H1 (cell line): ENCODE data around the gene CES4A. TPM values are rescaled to one million over a fixed set of nuclear protein-coding genes. Genes with fewer than 3 reads are reported as not detected.

Experiments used
- CTCF ChIA-PET: fragments of 300-600 bp; sonication (Branson Sonifier 250); formaldehyde crosslinking; loops from one replicate; lab custom pipeline; 2021; ENCODE audit not compliant: partially characterized antibody; lab: Charles Lee
- POLR2A ChIA-PET: fragments of 300-600 bp; sonication (Branson Sonifier 250); formaldehyde crosslinking; loops from one replicate; lab custom pipeline; 2021; ENCODE audit warnings: inconsistent platforms; ENCODE audit not compliant: partially characterized antibody; lab: Charles Lee
- DNase-seq, 2 experiments: peaks; one replicate each; pipeline versions ENCODE4 v3.0.0 to v3.0.0-alpha.2; 2010 to 2022; ENCODE audit warnings: low spot score in 2 of 2, low read depth in 1 of 2, mixed read lengths in 1 of 2
- FAIRE-seq: peaks from 2 replicates; lab custom pipeline; 2011; peaks lifted over from hg19 to GRCh38; lab: Jason Lieb, UNC
- H2AFZ ChIP-seq: 2 replicates; pipeline ENCODE4 v1.8.1; 2012; ENCODE audit warnings: low read length, inconsistent platforms
- H2AK5ac ChIP-seq: 2 replicates; pipeline ENCODE4 v1.6.1; 2013; ENCODE audit warnings: low read depth, low read length
- H2BK120ac ChIP-seq: replicated peaks from 2 replicates; pipeline ENCODE3; 2013; ENCODE audit warnings: low read depth, low read length, inconsistent platforms
- H2BK12ac ChIP-seq: 2 replicates; pipeline ENCODE4 v1.6.1; 2013; ENCODE audit warnings: low read depth, low read length
- H2BK15ac ChIP-seq: 2 replicates; pipeline ENCODE4 v1.6.1; 2013; ENCODE audit warnings: low read length
- H2BK20ac ChIP-seq: 2 replicates; pipeline ENCODE4 v1.6.1; 2013; ENCODE audit warnings: low read length
- H2BK5ac ChIP-seq: 2 replicates; pipeline ENCODE4 v1.6.1; 2013; ENCODE audit warnings: low read depth, low read length
- H3K14ac ChIP-seq: 2 replicates; pipeline ENCODE4 v1.6.1; 2013; ENCODE audit warnings: inconsistent platforms; ENCODE audit not compliant: insufficient read length
- H3K18ac ChIP-seq: 2 replicates; pipeline ENCODE4 v1.6.1; 2013; ENCODE audit warnings: low read length; ENCODE audit errors: extremely low read depth
- H3K23ac ChIP-seq: 2 replicates; pipeline ENCODE4 v1.6.1; 2013; ENCODE audit warnings: inconsistent platforms; ENCODE audit not compliant: insufficient read length
- H3K23me2 ChIP-seq: 2 replicates; pipeline ENCODE4 v1.6.1; 2013; ENCODE audit warnings: low read depth, low read length
- H3K27ac ChIP-seq: 2 replicates; pipeline ENCODE4 v1.6.1; 2011; ENCODE audit warnings: low read depth, low read length, inconsistent platforms
- H3K27me3 ChIP-seq, 4 experiments: replicated peaks in 1 of 4; 1 replicate in 1 of 4; 2 replicates in 3 of 4; pipeline versions ENCODE4 v1.6.1 to v1.8.1; 2011 to 2013; ENCODE audit warnings: low read length in 3 of 4, mild to moderate bottlenecking in 3 of 4, inconsistent platforms in 2 of 4, mixed read lengths in 2 of 4, moderate library complexity in 1 of 4; ENCODE audit not compliant: control insufficient read depth in 3 of 4, insufficient read depth in 3 of 4; ENCODE audit errors: extremely low read depth in 1 of 4
- H3K36me3 ChIP-seq, 4 experiments: 2 replicates each; pipeline versions ENCODE4 v1.6.1 to v1.8.1; 2011 to 2013; ENCODE audit warnings: mild to moderate bottlenecking in 4 of 4, low read length in 3 of 4, moderate library complexity in 2 of 4, control low read depth in 1 of 4, inconsistent platforms in 1 of 4; ENCODE audit not compliant: insufficient read depth in 4 of 4, control insufficient read depth in 2 of 4
- H3K4ac ChIP-seq: replicated peaks from 2 replicates; pipeline ENCODE3; 2013; ENCODE audit warnings: low read length, low read depth, mixed read lengths, inconsistent platforms; ENCODE audit not compliant: insufficient read length
- H3K4me1 ChIP-seq, 4 experiments: replicated peaks in 1 of 4; 1 replicate in 1 of 4; 2 replicates in 3 of 4; pipeline versions ENCODE4 v1.6.1 to v1.8.1; 2011 to 2013; ENCODE audit warnings: low read length in 3 of 4, inconsistent platforms in 2 of 4, mixed read lengths in 1 of 4; ENCODE audit not compliant: insufficient read depth in 4 of 4, control insufficient read depth in 3 of 4
- H3K4me2 ChIP-seq, 2 experiments: 2 replicates each; pipeline versions ENCODE4 v1.6.1 to v1.8.1; 2011 to 2013; ENCODE audit warnings: low read depth in 2 of 2, low read length in 2 of 2, control low read depth in 1 of 2, inconsistent platforms in 1 of 2, mild to moderate bottlenecking in 1 of 2; ENCODE audit not compliant: insufficient read depth in 1 of 2
- H3K4me3 ChIP-seq, 4 experiments: fragments of 200-600, 300-600 bp in 1 of 4; sonication (generic), shearing (Covaris generic), sonication (Bioruptor Twin) in 1 of 4; 2 replicates each; pipeline versions ENCODE4 v1.5.1 to v1.8.1; 2011 to 2016; ENCODE audit warnings: low read length in 4 of 4, low read depth in 3 of 4, control low read depth in 2 of 4, inconsistent platforms in 2 of 4, mild to moderate bottlenecking in 2 of 4, mixed read lengths in 1 of 4, moderate library complexity in 1 of 4; ENCODE audit not compliant: insufficient read depth in 2 of 4; ENCODE audit errors: extremely low read depth in 1 of 4
- H3K56ac ChIP-seq: replicated peaks from 2 replicates; pipeline ENCODE3; 2013; ENCODE audit warnings: low read depth, mild to moderate bottlenecking, mixed read lengths, low read length, inconsistent platforms; ENCODE audit not compliant: insufficient read length
- H3K79me1 ChIP-seq: 2 replicates; pipeline ENCODE4 v1.6.1; 2013; ENCODE audit warnings: low read depth, low read length, control low read depth
- H3K79me2 ChIP-seq, 2 experiments: 2 replicates each; pipeline versions ENCODE4 v1.6.1 to v1.8.1; 2012 to 2013; ENCODE audit warnings: low read length in 2 of 2, mild to moderate bottlenecking in 2 of 2, inconsistent platforms in 1 of 2; ENCODE audit not compliant: insufficient read depth in 2 of 2, control insufficient read depth in 1 of 2
- H3K9ac ChIP-seq, 4 experiments: replicated peaks in 1 of 4; 1 replicate in 1 of 4; 2 replicates in 3 of 4; pipeline versions ENCODE4 v1.6.1 to v1.8.1; 2011 to 2013; ENCODE audit warnings: low read depth in 3 of 4, low read length in 3 of 4, control low read depth in 2 of 4, mild to moderate bottlenecking in 2 of 4, moderate library complexity in 2 of 4, inconsistent platforms in 1 of 4; ENCODE audit errors: extremely low read depth in 1 of 4
- H3K9me3 ChIP-seq, 2 experiments: 2 replicates each; pipeline versions ENCODE4 v1.6.1 to v1.8.1; 2012 to 2013; ENCODE audit warnings: mild to moderate bottlenecking in 2 of 2, moderate library complexity in 2 of 2, control low read depth in 1 of 2, inconsistent platforms in 1 of 2, low read depth in 1 of 2, low read length in 1 of 2, mixed read lengths in 1 of 2; ENCODE audit not compliant: insufficient read depth in 2 of 2
- H4K20me1 ChIP-seq, 2 experiments: replicated peaks in 1 of 2; 2 replicates each; pipeline versions ENCODE3 to v1.8.1; 2011 to 2013; ENCODE audit warnings: inconsistent platforms in 2 of 2, low read length in 2 of 2, mild to moderate bottlenecking in 1 of 2; ENCODE audit not compliant: insufficient read depth in 2 of 2, control insufficient read depth in 1 of 2
- H4K5ac ChIP-seq: 2 replicates; pipeline ENCODE4 v1.6.1; 2013; ENCODE audit warnings: low read length, low read depth, mixed read lengths, inconsistent platforms; ENCODE audit not compliant: insufficient read length
- H4K8ac ChIP-seq: 2 replicates; pipeline ENCODE4 v1.8.0; 2013; ENCODE audit warnings: mild to moderate bottlenecking, moderate library complexity, low read length, inconsistent platforms; ENCODE audit not compliant: insufficient read depth; ENCODE audit errors: extremely low read depth
- H4K91ac ChIP-seq: replicated peaks from 2 replicates; pipeline ENCODE3; 2013; ENCODE audit warnings: low read length, mixed read lengths, inconsistent platforms; ENCODE audit not compliant: insufficient read length
- TBP ChIP-seq: IDR thresholded peaks from 2 replicates; pipeline ENCODE4 v1.6.1; 2011; ENCODE audit warnings: low read depth, low read length, improper control_type of control experiment
- WGBS, 2 experiments: shearing (Covaris generic) in 1 of 2; methylation state at CpG; one replicate each; pipeline versions ENCODE4 v1.1.6 to v1.1.7; 2013 to 2015; ENCODE audit warnings: low lambda C conversion rate in 2 of 2, mixed read lengths in 2 of 2, inconsistent platforms in 1 of 2, low coverage in 1 of 2, missing lambda C conversion rate in 1 of 2; ENCODE audit not compliant: insufficient replicate concordance in 2 of 2, insufficient coverage in 1 of 2, insufficient read length in 1 of 2; ENCODE audit errors: extremely low coverage in 1 of 2, missing lambda C conversion rate in 1 of 2; 5-methylcytosine and 5-hydroxymethylcytosine counted together
- polyA plus RNA-seq, 7 experiments: library from polyadenylated mRNA; depleted of rRNA in 3 of 7; stranded (reverse) in 5 of 7; unstranded in 2 of 7; fragments of >200 nt in 5 of 7; fragments of 200-250 nt in 2 of 7; gene quantifications; 1 replicate in 5 of 7; 2 replicates in 1 of 7; 4 replicates in 1 of 7; pipeline versions ENCODE4 v1.2.1 to v1.2.3, GENCODE V29; 2011 to 2013; ENCODE audit warnings: missing spikeins in 2 of 7, mixed read lengths in 2 of 7
- total RNA-seq: library from RNA; stranded (reverse); fragmentation: NEBNext Ultra II Directional; extraction: Animal tissue kit (Norgen Biotek cat#: 25700); gene quantifications from 2 replicates; pipeline ENCODE4 v1.2.1, GENCODE V29; 2021

The CES4A gene
- total and polyA plus RNA-seq, 2 of the 8 experiments (the other 6 are each of a cell fraction or from before 2014, with no cell fraction given), result 0.93 to 1.5 TPM

GRCh38 chr16:66961914-66962313 lies 26.5 kb upstream of the CES4A start:
- Histone ChIP-seq H3K36me3 (no peaks in the 10 kb centered on the region), H3K18ac (no peak overlapping the region), H3K56ac (no peak overlapping the region), H4K20me1 (peaks cover 0 to 1% of the 10 kb centered on the region in 2 experiments), H3K4me3 (no peak overlapping the region), H2AFZ (no peak overlapping the region), H2BK120ac (no peak overlapping the region), H4K91ac (no peak overlapping the region), H3K9me3 (no peaks in the 10 kb centered on the region), H3K27me3 (no peaks in the 10 kb centered on the region), H3K27ac (no peak overlapping the region), H2BK15ac (no peak overlapping the region), H3K14ac (no peak overlapping the region), H3K4ac (no peak overlapping the region), H3K23ac (no peak overlapping the region), H4K5ac (no peak overlapping the region), H3K4me2 (0 out of 4 replicates have a peak overlapping the region, but pooled peaks of 1 of the 2 experiments have one; percentile 35), H2AK5ac (no peak overlapping the region), H3K4me1 (peaks cover 0 to 3% (median under 1%) of the 10 kb centered on the region in 4 experiments; a peak in 3 of 7 replicates), H4K8ac (no peak overlapping the region), H2BK12ac (no peak overlapping the region), H3K79me1 (no peaks in the 10 kb centered on the region), H3K79me2 (no peaks in the 10 kb centered on the region), H2BK5ac (no peak overlapping the region)
- ChIA-PET POLR2A (no interaction called here), CTCF (interaction anchor here (0.9 to 12.2 kb wide), 18 partner anchors 9 to 430 kb away, joined by 3 to 130 read pairs (median 6); partner anchors contain the start of gene CDH16)
- no peak for DNase-seq
- FAIRE-seq, result no peak
- WGBS, 2 experiments, result 79% methylated on average over 5 of the region's 5 CpGs; no CpG with 5 or more reads in 1 of the 2 experiments
- no peak for TF ChIP-seq TBP
- TF ChIP-seq, all 59 proteins: peak for 0
- H3K23me2 ChIP-seq, result no peaks in the 10 kb centered on the region; the same call in 1 of the 2 replicates
- H2BK20ac ChIP-seq, result no peak overlapping the region
- no peak overlapping the region for H3K9ac ChIP-seq
